Urothelium cell line (cell line): ENCODE measurements around the gene SLC19A1.
A peak's percentile ranks its signal among the peaks of the same experiment; 100 is the strongest.

ENCODE experiments used
- DNase-seq: peaks from one replicate; pipeline ENCODE4 v3.0.0; 2011; ENCODE audit warnings: low spot score, mixed read lengths
- FAIRE-seq: peaks from 2 replicates; lab custom pipeline; 2011; peaks lifted over from hg19 to GRCh38; lab: Jason Lieb, UNC

The SLC19A1 gene

DNA sequence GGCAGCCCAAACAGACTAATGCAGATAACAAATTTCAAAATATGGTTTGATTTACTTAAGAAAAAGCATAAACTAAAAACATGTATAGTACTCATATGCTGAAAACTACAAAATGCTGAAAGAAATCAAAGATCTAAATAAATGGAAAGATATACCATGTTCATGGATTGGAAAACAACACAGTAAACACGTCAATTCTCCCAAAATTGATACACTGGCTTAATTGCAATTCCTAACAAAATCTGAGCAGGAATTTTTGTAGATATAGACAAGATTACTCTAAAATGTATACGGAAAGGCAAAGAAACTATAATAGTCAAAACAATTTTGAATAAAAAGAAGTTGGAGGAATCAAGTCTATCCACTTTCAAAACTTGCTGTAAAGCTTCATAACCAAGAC, 21.0 kb downstream of the SLC19A1 start:
- FAIRE-seq (no peak), DNase-seq (no peak)

DNA sequence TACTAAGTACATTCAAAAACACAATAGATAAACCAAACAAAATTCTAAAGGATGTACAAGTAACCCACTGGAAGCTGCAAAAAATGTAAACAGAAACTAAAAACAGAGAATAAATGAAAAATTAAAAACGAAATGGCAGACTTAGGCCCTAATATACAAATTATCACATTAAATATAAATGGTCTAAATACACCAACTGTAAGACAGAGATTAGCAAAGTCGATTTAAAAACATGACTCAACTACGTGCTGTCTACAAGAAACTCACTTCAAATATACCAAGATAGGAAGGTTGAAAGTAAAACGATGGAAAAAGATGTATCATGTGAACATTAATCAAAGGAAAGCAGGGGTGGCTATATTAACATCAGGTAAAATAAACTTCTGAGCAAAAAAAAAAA, 23.1 kb downstream of the SLC19A1 start:
- DNase-seq = no peak
- FAIRE-seq = no peak

DNA sequence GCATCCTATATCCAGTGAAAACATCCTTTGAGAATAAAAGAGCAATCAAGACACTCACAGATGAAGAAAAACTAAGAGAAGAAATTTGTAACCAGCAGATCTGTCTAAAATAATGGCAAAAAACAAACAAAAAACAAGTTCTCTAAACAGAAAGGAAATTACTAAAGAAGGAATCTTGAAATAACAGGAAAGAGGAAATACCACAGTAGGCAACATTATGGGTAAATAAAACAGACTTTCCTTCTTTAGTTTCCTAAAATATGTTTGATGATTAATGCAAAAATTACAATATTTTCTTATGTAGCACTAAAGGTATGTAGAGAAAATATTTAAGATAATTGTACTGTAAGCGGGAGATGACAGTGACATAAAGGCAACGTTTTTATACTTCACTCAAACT, 23.5 kb downstream of the SLC19A1 start:
- DNase-seq (no peak), FAIRE-seq (no peak)

DNA sequence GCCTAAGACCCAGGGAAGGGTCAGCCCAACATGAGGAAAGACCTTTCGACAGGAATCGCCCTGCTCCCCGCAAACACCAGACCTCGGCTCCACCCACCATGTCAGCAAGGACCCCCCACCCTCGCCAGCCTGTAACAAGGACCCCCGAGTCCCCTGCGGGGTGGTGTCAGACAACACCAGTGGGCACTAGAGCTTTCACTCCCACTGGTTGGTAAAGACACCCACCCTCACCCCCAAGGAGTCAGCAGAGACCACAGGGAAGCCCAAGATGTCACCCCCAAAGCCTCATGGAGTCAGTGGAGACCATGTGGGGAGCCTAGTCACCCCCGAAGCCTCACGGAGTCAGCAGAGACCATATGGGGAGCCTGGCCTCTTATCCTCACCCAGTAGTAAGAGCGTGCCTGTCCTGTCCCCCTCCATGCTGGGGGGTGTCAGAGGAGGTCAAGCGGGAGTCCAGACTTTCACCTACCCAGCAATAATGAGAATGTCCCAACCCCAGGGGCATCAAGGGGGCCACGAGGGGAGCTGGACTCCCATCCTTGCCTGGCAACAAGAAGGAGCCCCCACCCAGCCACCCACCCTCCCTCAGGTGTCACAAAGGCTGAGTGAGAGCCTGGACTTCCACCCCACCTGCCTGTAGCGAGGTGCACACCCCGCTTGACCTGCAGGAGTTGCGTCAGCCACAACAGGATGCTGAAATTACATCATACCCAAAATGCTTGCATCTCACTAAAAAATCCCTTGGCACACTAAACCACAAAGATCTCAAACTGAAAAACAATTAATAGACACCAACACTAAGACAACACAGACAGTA, 24.8 kb downstream of the SLC19A1 start:
- no peak for DNase-seq
- FAIRE-seq = no peak

DNA sequence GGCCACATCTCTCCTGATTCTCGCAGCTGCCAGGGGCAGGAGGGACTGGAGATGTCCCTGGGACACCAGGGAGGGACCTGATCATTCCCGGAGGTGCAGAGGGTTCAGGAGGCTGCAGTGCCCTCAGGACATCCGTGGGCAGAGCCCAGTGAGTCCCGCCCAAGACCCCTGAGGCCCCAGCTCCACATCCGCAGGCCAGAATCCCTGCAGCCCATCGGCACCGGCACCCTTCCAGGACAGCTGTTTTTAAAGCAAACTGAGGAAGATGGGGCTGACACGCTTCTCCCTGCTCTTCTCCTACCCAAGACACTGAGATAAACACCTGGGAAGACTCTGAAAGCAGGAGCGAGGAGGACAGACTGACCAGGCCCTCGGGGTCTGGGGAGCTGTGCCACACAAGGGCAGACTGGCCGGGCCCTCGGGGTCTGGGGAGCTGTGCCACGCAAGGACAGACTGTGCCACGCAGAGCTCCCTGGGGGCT, 25.5 kb downstream of the SLC19A1 start:
- FAIRE-seq (no peak), DNase-seq (no peak)

DNA sequence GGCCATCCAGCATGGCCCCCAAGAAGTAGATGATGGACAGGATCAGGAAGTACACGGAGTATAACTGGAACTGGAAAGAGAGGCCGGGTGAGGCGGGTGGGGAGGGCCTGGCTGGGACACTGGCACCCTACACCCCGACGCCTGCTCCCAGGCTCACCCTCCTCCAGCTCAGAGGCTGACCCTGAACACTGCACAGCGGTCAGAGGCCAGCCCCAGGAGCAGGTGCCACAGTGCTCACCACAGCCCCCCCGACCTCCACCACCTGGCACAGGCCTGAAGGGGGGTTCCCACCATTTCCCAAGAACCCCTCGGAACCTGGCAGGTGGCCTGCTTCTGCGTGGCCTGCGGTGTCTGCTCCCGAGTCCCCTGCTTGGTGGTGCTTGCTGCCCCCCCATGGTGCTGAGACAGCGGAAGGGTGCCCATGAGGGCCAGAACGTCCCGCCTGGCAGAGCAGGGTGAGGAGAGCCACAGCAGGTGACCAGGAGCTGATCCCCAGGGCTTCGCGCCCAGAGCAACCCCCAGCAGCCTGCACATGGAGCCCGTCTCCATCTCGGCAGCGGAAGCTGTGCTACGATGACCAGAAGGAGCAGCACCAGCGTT, 26.1 kb downstream of the SLC19A1 start:
- DNase-seq (no peak), FAIRE-seq (no peak)

DNA sequence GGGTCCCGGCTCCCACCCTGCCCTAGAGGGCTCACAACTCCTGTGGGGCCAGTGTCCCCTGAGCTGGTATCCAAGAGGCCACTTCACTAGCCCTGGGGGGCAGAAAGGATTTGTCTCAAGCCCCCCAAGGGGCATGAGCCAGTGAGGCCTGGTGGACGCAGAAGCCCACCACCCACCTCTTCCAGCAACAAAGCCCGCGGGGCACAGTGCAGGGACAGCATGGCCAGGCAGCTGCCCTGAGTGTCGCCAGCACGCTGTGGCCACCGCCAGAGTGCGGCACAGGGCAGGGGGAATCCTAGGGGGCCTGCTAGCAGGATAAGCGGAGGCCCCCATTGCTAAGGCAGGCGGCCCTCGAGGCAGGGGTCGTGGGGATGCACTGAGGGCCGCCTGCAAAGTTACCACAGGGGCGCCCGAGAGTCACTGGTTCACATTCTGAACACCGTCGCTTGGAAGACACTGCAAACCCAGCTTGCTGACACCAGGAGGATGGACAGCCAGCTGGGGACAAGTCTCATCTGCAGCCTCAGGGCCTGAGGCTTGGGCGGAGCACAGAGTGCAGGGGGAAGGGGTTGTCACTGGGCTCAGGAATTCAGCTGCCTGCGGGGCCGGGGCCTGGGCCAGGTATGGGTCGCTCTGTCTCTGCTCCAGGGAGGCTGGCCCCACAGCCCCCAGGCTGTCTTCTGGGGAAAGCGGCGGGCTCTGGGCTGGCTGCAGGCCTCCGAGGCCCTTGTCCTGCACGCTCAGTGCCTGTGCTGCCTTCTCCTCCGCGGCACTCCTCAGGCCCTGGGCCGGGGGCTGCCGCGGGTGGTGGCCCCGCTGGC, 26.8 kb downstream of the SLC19A1 start:
- FAIRE-seq (no peak), DNase-seq (no peak)

DNA sequence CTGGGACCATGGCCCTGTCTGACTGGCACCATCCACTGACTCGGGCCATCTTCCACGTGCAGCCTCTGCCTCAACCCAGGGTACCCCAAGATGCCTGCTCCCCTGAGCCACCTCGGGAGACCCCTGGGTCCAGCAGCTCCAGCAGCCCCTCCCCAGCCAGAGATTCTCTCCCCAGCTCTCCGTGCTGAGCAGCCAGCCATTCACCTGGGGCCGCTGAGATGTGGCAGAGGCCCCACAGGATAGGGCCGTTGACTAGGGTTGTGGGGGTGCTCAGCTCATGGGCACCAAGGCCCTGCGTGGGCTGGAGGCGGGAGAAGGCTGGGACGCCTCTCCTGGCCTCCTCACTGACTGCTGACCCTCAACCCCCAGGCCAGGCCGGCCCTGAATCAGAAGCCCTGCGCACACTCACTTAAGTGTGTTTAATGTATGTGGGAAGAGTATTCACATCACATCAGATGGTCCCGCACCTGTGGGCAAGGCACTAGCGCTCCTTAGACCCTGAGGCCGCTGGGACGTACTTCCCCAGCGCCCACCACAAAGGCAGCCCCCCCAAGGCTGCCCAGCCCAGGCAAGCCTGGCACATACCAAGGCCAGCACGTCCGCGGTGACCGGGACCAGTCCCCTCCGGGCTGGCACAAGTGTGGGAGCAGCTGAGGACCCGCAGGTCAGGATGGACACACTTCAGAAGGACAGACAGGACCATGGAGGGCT, 27.8 kb downstream of the SLC19A1 start:
- no peak for DNase-seq
- no peak for FAIRE-seq

DNA sequence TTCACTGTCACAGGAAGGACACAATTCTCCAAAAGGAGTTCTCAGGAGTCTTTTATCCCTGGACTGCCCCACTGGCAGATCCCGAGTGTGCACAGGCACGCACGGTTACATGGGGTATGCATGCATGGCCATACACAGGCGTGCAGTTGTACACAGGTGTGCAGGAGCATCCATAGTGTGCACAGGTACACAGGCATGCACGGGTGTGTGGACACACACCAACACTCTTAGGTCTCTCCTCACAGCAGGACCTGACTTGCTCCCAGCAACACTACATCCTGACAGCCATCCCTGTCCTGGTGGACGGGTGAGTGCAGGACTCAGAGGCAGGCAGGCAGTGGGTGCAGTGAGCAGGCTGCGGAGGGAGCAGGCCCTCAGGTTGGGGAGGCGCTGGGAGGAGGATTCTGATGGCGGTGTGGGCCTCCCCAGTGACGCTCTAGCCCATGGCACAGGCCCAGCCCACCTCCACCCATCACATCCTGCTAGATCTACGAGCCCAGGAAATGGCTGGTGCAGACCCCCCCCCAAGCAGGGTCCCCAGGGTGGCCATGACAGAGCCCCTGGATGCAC, 28.4 kb downstream of the SLC19A1 start:
- FAIRE-seq = peak; percentile 13

DNA sequence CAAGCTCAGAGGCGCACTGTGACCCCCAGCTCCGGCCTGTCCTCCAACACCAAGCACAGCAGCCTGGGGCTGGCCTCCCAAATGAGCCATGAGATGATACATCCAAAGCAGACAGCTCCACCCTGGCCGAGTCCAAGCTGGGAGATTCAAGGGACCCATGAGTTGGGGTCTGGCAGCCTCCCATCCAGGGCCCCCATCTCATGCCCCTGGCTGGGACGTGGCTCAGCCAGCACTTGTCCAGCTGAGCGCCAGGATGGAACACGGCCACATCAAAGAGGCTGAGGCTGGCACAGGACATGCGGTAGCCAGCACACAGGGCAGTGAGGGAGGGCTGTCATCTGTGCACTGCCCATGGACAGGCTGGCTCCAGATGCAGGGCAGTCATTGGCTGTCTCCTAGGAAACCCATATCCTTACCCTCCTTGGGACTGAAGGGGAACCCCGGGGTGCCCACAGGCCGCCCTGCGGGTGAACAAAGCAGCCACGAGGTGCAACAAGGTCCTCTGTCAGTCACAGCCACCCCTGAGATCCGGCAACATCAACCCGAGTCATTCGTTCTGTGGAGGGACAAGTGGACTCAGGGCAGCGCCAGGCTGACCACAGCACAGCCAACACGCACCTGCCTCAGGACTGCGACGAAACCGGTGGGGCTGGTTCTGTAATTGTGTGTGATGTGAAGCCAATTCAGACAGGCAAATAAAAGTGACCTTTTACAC, 29.1 kb downstream of the SLC19A1 start:
- DNase-seq (no peak), FAIRE-seq (no peak)

More for the DNA sequence above, 28.4 kb downstream of the SLC19A1 start:
- DNase-seq = no peak

DNA sequence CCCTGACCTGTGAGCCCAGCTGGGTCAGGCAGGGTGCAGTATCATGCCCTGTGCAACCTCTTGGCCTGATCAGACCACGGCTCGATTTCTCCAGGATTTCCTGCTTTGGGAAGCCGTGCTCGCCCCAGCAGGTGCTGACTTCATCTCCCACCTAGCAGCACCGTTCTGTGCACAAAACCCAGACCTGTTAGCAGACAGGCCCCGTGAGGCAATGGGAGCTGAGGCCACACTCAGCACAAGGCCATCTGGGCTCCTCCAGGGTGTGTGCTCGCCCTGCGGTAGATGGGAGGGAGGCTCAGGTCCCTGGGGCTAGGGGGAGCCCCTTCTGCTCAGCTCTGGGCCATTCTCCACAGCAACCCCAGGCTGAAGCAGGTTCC, 29.6 kb downstream of the SLC19A1 start:
- FAIRE-seq (no peak), DNase-seq (no peak)

DNA sequence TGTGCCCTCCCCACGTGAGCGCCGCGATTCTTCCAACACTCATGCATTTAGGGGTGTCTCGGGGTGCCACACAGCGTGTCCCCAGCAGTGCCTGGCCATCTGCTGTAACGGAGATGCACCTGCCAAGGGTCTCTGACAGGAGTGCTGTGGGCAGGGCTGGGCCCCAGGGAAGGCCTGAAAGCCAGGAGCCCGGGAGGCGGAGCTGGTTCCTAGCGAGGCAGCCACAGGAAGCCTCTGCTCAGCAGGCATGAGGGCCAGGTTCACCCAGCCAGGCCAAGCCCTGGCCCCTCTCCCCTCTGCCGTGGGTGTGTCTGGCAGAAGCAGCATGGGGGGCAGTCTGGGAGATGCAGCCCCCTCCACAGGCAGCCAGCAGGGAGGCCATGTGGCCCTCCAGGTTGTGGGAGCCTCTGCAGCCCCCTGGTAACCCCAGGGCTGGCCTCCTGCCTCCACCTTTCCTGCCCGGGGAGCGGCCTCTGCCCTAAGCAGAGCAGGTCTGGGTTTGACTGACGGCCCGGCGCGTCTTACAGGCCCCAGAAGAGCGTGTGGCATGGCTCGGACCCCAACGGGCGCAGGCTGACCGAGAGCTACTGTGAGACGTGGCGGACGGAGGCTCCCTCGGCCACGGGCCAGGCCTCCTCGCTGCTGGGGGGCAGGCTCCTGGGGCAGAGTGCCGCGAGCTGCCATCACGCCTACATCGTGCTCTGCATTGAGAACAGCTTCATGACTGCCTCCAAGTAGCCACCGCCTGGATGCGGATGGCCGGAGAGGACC, 30.4 kb downstream of the SLC19A1 start:
- DNase-seq = no peak
- no peak for FAIRE-seq

DNA sequence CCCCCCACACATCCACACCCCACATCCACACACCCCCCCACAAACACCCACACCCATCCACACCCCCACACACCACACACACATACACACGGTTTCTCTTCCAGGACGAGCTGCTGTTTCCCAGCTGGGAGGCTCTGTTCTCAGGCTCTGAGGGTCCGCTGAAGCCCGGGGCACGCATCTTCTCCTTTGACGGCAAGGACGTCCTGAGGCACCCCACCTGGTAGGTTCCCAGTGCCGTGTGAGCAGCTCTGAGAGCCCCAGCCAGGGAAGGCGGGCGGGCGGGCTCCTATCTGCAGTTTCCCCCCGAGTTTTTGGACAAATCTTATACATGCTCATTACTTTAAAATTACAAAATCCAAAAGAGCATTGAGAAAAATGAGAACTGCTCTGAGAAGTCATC, 31.2 kb downstream of the SLC19A1 start:
- FAIRE-seq (no peak), DNase-seq (no peak)

DNA sequence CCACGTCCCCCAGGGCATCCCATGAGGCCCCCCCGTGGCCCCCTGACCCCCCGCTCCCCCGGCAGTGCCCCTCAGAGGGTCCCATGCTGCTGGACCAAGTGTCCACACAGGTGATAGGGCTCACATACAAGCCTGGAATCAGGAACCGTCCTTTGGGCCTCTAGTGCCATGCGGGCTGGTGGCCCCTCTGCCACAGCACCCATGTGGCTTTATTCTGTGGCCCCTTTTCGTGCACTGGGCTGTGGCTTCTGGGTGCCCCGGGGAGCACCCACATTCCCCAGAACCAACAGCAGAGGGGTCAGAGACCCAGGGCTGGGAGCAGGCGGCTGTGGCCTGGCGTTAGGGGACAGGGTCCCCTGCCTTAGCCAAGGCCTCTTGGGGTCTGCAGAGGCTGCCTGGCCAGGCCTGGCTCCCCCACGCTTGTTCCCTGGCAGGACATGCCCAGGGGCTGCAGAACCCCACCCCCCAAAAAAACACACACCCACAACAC, 31.7 kb downstream of the SLC19A1 start:
- FAIRE-seq (no peak), DNase-seq (no peak)

DNA sequence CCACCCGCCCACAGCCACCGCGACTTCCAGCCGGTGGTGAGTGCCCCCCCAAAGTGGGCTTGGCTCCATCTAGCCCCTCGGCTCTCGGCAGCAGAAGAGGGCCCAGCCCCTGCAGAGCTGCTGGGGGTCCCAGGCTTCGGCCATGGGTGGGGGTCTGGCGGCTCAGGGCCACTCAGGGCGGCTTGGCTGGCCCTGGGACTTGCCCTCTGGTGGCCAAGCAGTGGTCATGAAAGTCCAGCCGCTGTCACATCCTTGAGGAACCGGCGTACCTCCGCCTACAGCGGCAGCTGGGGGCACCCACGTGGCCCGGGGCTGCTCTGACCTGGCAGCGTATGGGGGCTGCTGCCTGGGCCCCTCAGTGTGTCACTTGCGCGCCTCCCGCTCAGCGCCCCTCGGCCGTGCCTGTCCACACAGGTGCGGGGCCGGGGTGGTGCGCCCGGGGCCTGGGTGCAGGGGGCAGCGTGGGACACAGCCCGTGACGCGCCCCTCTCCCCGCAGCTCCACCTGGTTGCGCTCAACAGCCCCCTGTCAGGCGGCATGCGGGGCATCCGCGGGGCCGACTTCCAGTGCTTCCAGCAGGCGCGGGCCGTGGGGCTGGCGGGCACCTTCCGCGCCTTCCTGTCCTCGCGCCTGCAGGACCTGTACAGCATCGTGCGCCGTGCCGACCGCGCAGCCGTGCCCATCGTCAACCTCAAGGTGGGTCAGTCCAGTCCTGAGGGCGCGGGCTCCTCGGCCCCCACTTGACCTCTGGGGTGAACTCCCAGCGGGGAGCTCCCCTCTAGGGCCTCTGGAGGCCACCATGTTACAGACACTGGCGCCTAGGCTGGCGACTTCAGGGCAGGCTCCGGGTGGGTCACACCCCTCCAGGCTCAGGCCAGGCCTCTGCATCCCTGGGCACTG, 32.4 kb downstream of the SLC19A1 start:
- no peak for FAIRE-seq
- no peak for DNase-seq

DNA sequence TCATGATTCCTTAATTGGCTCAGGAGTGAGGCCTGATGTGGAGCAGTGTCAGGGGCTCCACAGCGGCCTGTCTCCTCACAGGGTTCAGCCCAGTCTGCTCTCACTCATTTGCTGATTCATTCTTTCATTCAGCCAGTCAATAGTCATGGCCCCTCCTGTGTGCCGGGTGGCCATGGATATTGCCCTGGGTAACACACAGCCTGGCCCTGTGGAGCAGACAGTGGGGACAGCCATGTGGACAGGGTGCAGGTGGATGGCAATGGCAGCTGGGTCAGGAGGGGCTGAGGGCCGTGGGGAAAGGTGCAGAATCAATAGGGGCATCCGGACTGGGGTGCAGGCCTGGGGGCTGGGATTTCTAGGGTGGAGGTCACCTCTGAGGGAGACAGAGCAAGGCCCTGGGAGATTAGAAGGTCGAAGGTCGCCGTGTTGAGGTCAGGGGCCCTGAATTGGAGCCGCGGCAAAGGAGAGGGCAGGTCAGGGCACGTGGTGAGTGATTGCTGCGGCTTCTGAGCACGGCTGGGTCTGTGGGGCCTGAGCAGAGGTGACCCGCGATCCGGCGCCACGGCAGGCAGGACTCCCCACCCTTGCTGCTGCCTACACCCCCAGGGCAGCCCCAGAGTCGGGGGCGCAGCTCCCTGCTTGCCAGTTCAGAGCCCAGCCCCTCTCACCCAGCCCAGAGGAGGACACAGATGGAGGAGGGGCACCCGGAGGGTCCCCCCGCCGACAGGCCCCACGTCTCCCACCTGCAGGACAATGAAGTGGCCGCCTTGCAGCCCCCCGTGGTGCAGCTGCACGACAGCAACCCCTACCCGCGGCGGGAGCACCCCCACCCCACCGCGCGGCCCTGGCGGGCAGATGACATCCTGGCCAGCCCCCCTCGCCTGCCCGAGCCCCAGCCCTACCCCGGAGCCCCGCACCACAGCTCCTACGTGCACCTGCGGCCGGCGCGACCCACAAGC, 33.4 kb downstream of the SLC19A1 start:
- FAIRE-seq (no peak), DNase-seq (no peak)
